ENCODE results near the gene PLCH1. TPM values are rescaled to one million over a fixed set of nuclear protein-coding genes. Genes with fewer than 3 reads are reported as not detected.

Gene PLCH1
- total RNA-seq, 1 experiment from 2014 or later: 3.8 TPM

GRCh38 chr3:155500194-155500818 is 244.6 kb downstream of the PLCH1 start:
- CTCF ChIA-PET: no interaction called here
- Histone ChIP-seq H3K9me2 (ENCODE audit: insufficient read depth) (no peaks in the 10 kb centered on the region), H3K4me1 (ENCODE audit: control insufficient read depth in 1 of 2, insufficient read depth in 2 of 2, low read length in 2 of 2) (peaks cover 0 to 7% of the 10 kb centered on the region in 2 experiments; a peak in 2 of 4 replicates), H2AFZ (ENCODE audit: low read depth, low read length, poor library complexity, severe bottlenecking) (no peak overlapping the region), H4K20me1 (ENCODE audit: insufficient read depth) (no peaks in the 10 kb centered on the region), H3K9ac (ENCODE audit: low read length) (no peak overlapping the region), H3K9me3 (ENCODE audit: control insufficient read depth in 1 of 2, insufficient read depth in 1 of 2, low read depth in 1 of 2, low read length in 2 of 2) (no peaks in the 10 kb centered on the region), H3K4me2 (ENCODE audit: low read length) (no peak overlapping the region), H3K27me3 (ENCODE audit: insufficient read depth, low read length) (no peaks in the 10 kb centered on the region), H3K27ac (ENCODE audit: low read depth, low read length) (no peak overlapping the region), H3K79me2 (ENCODE audit: insufficient read depth, low read length) (no peaks in the 10 kb centered on the region), H3K4me3 (replicated peaks in 1 of 2; ENCODE audit: low read depth in 1 of 2, low read length in 2 of 2) (no peak overlapping the region), H3K36me3 (ENCODE audit: control insufficient read depth in 1 of 2, insufficient read depth in 2 of 2, low read length in 2 of 2) (no peaks in the 10 kb centered on the region)
- DNase-seq (ENCODE audit: low read depth, low spot score) (no peak), ATAC-seq (no peak)
- RAD21 ChIA-PET (ENCODE audit: low non-redundant PET in 1 of 2, low total read pairs in 2 of 2, uncharacterized antibody in 2 of 2, unreplicated experiment in 2 of 2): no interaction called here
- TF ChIP-seq CTCF (IDR thresholded peaks at IDR 0.05 in 2 of 3, conservative IDR thresholded peaks at IDR 0.05 in 1 of 3; ENCODE audit: borderline replicate concordance in 1 of 3, insufficient read depth in 1 of 3, low read depth in 2 of 3, low read length in 2 of 3) (no peak), YY1 (IDR thresholded peaks at IDR 0.05; ENCODE audit: extremely low read depth, insufficient replicate concordance, low read depth, low read length) (no peak), POLR2AphosphoS5 (IDR thresholded peaks at IDR 0.05; ENCODE audit: low read depth, low read length) (no peak), ELF1 (IDR thresholded peaks at IDR 0.05; ENCODE audit: borderline replicate concordance, low read depth) (no peak), ATF3 (IDR thresholded peaks at IDR 0.05) (no peak), CEBPB (IDR thresholded peaks at IDR 0.05; ENCODE audit: low read depth) (no peak), ZFX (IDR thresholded peaks at IDR 0.05) (no peak), SP1 (IDR thresholded peaks at IDR 0.05; ENCODE audit: low read depth) (no peak), SIN3A (IDR thresholded peaks at IDR 0.05; ENCODE audit: low read depth) (no peak), REST (IDR thresholded peaks at IDR 0.05; ENCODE audit: low read depth) (no peak), SRF (IDR thresholded peaks at IDR 0.05; ENCODE audit: low read depth) (no peak), EZH2phosphoT487 (IDR thresholded peaks at IDR 0.05; ENCODE audit: borderline replicate concordance) (no peak), POLR2A (IDR thresholded peaks at IDR 0.05; ENCODE audit: borderline replicate concordance, extremely low read depth, insufficient read depth, insufficient read length) (no peak), TCF7L2 (IDR thresholded peaks at IDR 0.05; ENCODE audit: borderline replicate concordance, extremely low read depth, insufficient read depth, insufficient read length) (no peak), RAD21 (IDR thresholded peaks at IDR 0.05; ENCODE audit: low read depth) (no peak), ZNF274 (IDR thresholded peaks at IDR 0.05; ENCODE audit: low read depth, low read length) (no peak), JUND (IDR thresholded peaks at IDR 0.05) (no peak), ZBTB33 (IDR thresholded peaks at IDR 0.05; ENCODE audit: extremely low read depth, insufficient replicate concordance, low read length) (no peak), FOSL1 (IDR thresholded peaks at IDR 0.05; ENCODE audit: low read depth) (no peak)
- no TSS peak for BruUV-seq (replicated peaks)
- intact Hi-C loops (cut with micrococcal nuclease): no loop called here
- POLR2A ChIA-PET: no interaction called here
